PFSK-1 (cell line): ENCODE data around the gene TPSG1.

Source experiments
- POLR2AphosphoS5 ChIP-seq: IDR thresholded peaks from 2 replicates; pipeline ENCODE4 v1.6.1; 2012; ENCODE audit warnings: low read depth, mild to moderate bottlenecking, control low read depth, low read length, moderate library complexity
- REST ChIP-seq, 2 experiments: IDR thresholded peaks; 2 replicates each; pipeline versions ENCODE4 v1.6.1 to v1.8.0; 2011 to 2012; ENCODE audit warnings: low read depth in 2 of 2, low read length in 2 of 2, control low read depth in 1 of 2, inconsistent platforms in 1 of 2, mild to moderate bottlenecking in 1 of 2, moderate library complexity in 1 of 2; ENCODE audit not compliant: insufficient read depth in 1 of 2
- SIN3A ChIP-seq: IDR thresholded peaks from 2 replicates; pipeline ENCODE4 v1.6.1; 2012; ENCODE audit warnings: mild to moderate bottlenecking, low read length, moderate library complexity, borderline replicate concordance; ENCODE audit not compliant: insufficient read depth
- TAF1 ChIP-seq: IDR thresholded peaks from 2 replicates; pipeline ENCODE4 v1.6.1; 2012; ENCODE audit warnings: low read length, control low read depth, borderline replicate concordance; ENCODE audit not compliant: insufficient read depth

GRCh38 chr16:1211451-1212268, 13.4 kb downstream of the TPSG1 start:
- TF ChIP-seq TAF1: no peak
- TF ChIP-seq POLR2AphosphoS5: no peak
- TF ChIP-seq REST (IDR thresholded peaks at IDR 0.05; ENCODE audit: insufficient read depth in 1 of 2, low read depth in 2 of 2, low read length in 2 of 2): no peak
- no peak for TF ChIP-seq SIN3A
